ENCODE measurements around the gene PRDM16.

DNA sequence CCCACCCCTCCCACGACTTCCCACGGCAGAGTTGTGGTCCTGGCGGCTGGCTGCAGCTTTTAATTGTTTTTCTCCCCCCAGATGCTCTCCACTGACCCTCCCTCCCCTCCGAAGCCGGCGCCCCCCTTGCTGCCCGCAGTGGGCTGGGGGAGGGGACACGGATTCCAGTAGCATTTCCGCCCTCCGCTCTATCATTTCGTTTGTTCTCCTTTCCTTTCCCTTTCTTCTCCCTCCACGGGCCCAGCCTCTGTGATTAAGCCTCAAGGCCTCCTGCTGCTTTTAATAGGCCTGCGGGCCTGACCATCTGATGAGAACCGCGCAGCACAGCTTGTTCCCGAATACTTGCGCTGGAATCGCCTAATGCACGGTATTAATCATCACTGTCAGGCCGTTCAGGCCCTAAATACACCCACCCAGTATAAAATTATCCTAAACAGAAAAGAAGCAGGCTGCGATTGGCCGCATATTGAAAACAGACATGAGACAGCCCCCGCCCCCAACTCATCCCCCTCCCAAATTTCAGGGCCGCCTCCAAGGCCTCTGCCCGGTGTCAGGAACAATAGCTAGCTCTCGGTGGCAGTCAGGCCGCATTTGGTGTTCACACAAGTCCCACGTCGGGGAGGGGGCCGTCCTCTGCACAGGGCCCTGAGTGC, 283.4 kb downstream of the PRDM16 start:
- TF ChIP-seq, protein P1, sequence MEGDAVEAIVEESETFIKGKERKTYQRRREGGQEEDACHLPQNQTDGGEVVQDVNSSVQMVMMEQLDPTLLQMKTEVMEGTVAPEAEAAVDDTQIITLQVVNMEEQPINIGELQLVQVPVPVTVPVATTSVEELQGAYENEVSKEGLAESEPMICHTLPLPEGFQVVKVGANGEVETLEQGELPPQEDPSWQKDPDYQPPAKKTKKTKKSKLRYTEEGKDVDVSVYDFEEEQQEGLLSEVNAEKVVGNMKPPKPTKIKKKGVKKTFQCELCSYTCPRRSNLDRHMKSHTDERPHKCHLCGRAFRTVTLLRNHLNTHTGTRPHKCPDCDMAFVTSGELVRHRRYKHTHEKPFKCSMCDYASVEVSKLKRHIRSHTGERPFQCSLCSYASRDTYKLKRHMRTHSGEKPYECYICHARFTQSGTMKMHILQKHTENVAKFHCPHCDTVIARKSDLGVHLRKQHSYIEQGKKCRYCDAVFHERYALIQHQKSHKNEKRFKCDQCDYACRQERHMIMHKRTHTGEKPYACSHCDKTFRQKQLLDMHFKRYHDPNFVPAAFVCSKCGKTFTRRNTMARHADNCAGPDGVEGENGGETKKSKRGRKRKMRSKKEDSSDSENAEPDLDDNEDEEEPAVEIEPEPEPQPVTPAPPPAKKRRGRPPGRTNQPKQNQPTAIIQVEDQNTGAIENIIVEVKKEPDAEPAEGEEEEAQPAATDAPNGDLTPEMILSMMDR (IDR thresholded peaks at IDR 0.05; ENCODE audit: low read length), result no peak
- TF ChIP-seq EZH2 (IDR thresholded peaks at IDR 0.05; ENCODE audit: borderline replicate concordance, low read length), result no peak

Data from OCI-LY1 (cell line).